Thymus (tissue), 11 donors: ENCODE measurements around the gene CYP2F1. TPM values are rescaled to one million over a fixed set of nuclear protein-coding genes. Genes with fewer than 3 reads are reported as not detected.

Experiments used
- DNase-seq, 9 donors: peaks; one replicate each; pipeline ENCODE4 v3.0.0-alpha.2; 2013; ENCODE audit warnings: low spot score in 9 of 9, low read depth in 6 of 9, missing footprints in 1 of 9
- H3K27ac ChIP-seq, 2 donors: one replicate each; pipeline ENCODE4 v1.5.1; 2013; ENCODE audit warnings: control low read depth in 1 of 2, low read depth in 1 of 2, low read length in 1 of 2, mild to moderate bottlenecking in 1 of 2, moderate library complexity in 1 of 2
- H3K27me3 ChIP-seq, 2 donors: one replicate each; pipeline ENCODE4 v1.5.1; 2013; ENCODE audit warnings: low read length in 1 of 2; ENCODE audit not compliant: control insufficient read depth in 2 of 2, insufficient read depth in 1 of 2
- H3K36me3 ChIP-seq, 2 donors: one replicate each; pipeline ENCODE4 v1.5.1; 2013; ENCODE audit warnings: low read length in 1 of 2, mild to moderate bottlenecking in 1 of 2, moderate library complexity in 1 of 2; ENCODE audit not compliant: control insufficient read depth in 2 of 2, insufficient read depth in 2 of 2
- H3K4me1 ChIP-seq, 2 donors: one replicate each; pipeline ENCODE4 v1.5.1; 2013; ENCODE audit warnings: low read length in 2 of 2; ENCODE audit not compliant: control insufficient read depth in 2 of 2, insufficient read depth in 2 of 2
- H3K4me3 ChIP-seq, 2 donors: one replicate each; pipeline ENCODE4 v1.5.1; 2013; ENCODE audit warnings: low read length in 2 of 2, control low read depth in 1 of 2, mild to moderate bottlenecking in 1 of 2
- H3K9me3 ChIP-seq, 2 donors: one replicate each; pipeline ENCODE4 v1.5.1; 2013; ENCODE audit warnings: low read length in 1 of 2, mild to moderate bottlenecking in 1 of 2; ENCODE audit not compliant: control insufficient read depth in 2 of 2, insufficient read depth in 1 of 2
- WGBS: extraction: QIAGEN DNeasy Blood & Tissue Kit; methylation state at CpG from one replicate; pipeline ENCODE4 v1.1.7; 2013; 5-methylcytosine and 5-hydroxymethylcytosine counted together
- polyA plus RNA-seq: library from polyadenylated mRNA; stranded (reverse); fragments of 200-250 nt; gene quantifications from one replicate; pipeline ENCODE4 v1.2.3, GENCODE V29; 2013
- total RNA-seq: library from RNA; stranded (reverse); fragments of 120-200 nt; gene quantifications from one replicate; pipeline ENCODE4 v1.2.4, GENCODE V29; 2013
- donor health status: healthy.

Gene CYP2F1
- total and polyA plus RNA-seq, 2 donors = 0.07 TPM; not detected in 1

GRCh38 chr19:41161903-41162302 lies 47.7 kb downstream of the CYP2F1 start:
- Histone ChIP-seq H3K4me3 (no peak overlapping the region), H3K9me3 (no peaks in the 10 kb centered on the region), H3K27me3 (no peaks in the 10 kb centered on the region), H3K4me1 (no peaks in the 10 kb centered on the region), H3K36me3 (no peaks in the 10 kb centered on the region), H3K27ac (no peak overlapping the region)
- WGBS = 96% methylated on average over 5 of the region's 5 CpGs
- DNase-seq = no peak

GRCh38 chr19:41166944-41167804 lies 52.9 kb downstream of the CYP2F1 start:
- Histone ChIP-seq H3K4me1 (no peaks in the 10 kb centered on the region), H3K4me3 (no peak overlapping the region), H3K27ac (no peak overlapping the region), H3K36me3 (no peaks in the 10 kb centered on the region), H3K9me3 (no peaks in the 10 kb centered on the region), H3K27me3 (no peaks in the 10 kb centered on the region)
- no peak for DNase-seq
- WGBS = 95% methylated on average over 14 of the region's 14 CpGs

GRCh38 chr19:41172297-41173164 lies 58.3 kb downstream of the CYP2F1 start:
- DNase-seq = no peak
- no peak overlapping the region for H3K4me3 ChIP-seq
- 81% methylated on average over 6 of the region's 6 CpGs for WGBS
- H3K27ac ChIP-seq = no peak overlapping the region
- peaks cover 3 to 10% of the 10 kb centered on the region in 2 donors for H3K4me1 ChIP-seq
- H3K36me3 ChIP-seq = no peaks in the 10 kb centered on the region
- no peaks in the 10 kb centered on the region for H3K27me3 ChIP-seq
- no peaks in the 10 kb centered on the region for H3K9me3 ChIP-seq

- H3K36me3 ChIP-seq = no peaks in the 10 kb centered on the region
- H3K27me3 ChIP-seq = no peaks in the 10 kb centered on the region
- no peak for DNase-seq
- H3K4me1 ChIP-seq = peaks cover 3 to 10% of the 10 kb centered on the region in 2 donors
- no peak overlapping the region for H3K4me3 ChIP-seq
- WGBS = 97% methylated on average over 15 of the region's 15 CpGs
- no peaks in the 10 kb centered on the region for H3K9me3 ChIP-seq
- H3K27ac ChIP-seq = no peak overlapping the region
Observed at GRCh38 chr19:41174297-41174928, 60.2 kb downstream of the CYP2F1 start.

GRCh38 chr19:41175801-41176777 lies 61.9 kb downstream of the CYP2F1 start:
- DNase-seq = peak in 7 of 9 donors; percentile 6 to 75 (median 33)
- H3K27me3 ChIP-seq = no peaks in the 10 kb centered on the region
- peaks cover 3 to 10% of the 10 kb centered on the region in 2 donors for H3K4me1 ChIP-seq
- peak overlapping the region; percentile 17 to 53 for H3K27ac ChIP-seq
- H3K36me3 ChIP-seq = no peaks in the 10 kb centered on the region
- 21% methylated on average over 14 of the region's 14 CpGs for WGBS
- H3K4me3 ChIP-seq = no peak overlapping the region
- no peaks in the 10 kb centered on the region for H3K9me3 ChIP-seq

Other genes starting within 250 kb of the CYP2F1 start
- not detected for gene CYP2A7, start 232.2 kb upstream of the CYP2F1 start, total RNA-seq
- gene CYP2A7, start 232.2 kb upstream of the CYP2F1 start, polyA plus RNA-seq = 0.21 TPM
- gene CYP2B6, start 123.2 kb upstream of the CYP2F1 start, total RNA-seq = not detected
- gene CYP2B6, start 123.2 kb upstream of the CYP2F1 start, polyA plus RNA-seq = 0.02 TPM
- gene CYP2A13, start 26.0 kb upstream of the CYP2F1 start, total RNA-seq = not detected
- gene CYP2A13, start 26.0 kb upstream of the CYP2F1 start, polyA plus RNA-seq = 0.05 TPM
- 0.99 TPM for gene CYP2S1, start 78.8 kb downstream of the CYP2F1 start, total RNA-seq
- gene CYP2S1, start 78.8 kb downstream of the CYP2F1 start, polyA plus RNA-seq = 4.3 TPM
- gene AXL, start 104.8 kb downstream of the CYP2F1 start, total RNA-seq = 11.9 TPM
- gene AXL, start 104.8 kb downstream of the CYP2F1 start, polyA plus RNA-seq = 9.5 TPM
- gene HNRNPUL1, start 149.9 kb downstream of the CYP2F1 start, total RNA-seq = 67.9 TPM
- 98.7 TPM for gene HNRNPUL1, start 149.9 kb downstream of the CYP2F1 start, polyA plus RNA-seq
- gene CCDC97, start 195.7 kb downstream of the CYP2F1 start, total RNA-seq = 10.8 TPM
- 15.4 TPM for gene CCDC97, start 195.7 kb downstream of the CYP2F1 start, polyA plus RNA-seq
- 5.0 TPM for gene TGFB1, start 239.5 kb downstream of the CYP2F1 start, total RNA-seq
- 24.8 TPM for gene TGFB1, start 239.5 kb downstream of the CYP2F1 start, polyA plus RNA-seq
- gene B9D2, start 249.7 kb downstream of the CYP2F1 start, total RNA-seq = 9.3 TPM
- 9.0 TPM for gene B9D2, start 249.7 kb downstream of the CYP2F1 start, polyA plus RNA-seq